Mucosa of gallbladder (tissue), 1 donor: Measurements from ENCODE around the gene THAP12. TPM values are rescaled to one million over a fixed set of nuclear protein-coding genes. Genes with fewer than 3 reads are reported as not detected.

ENCODE experiments used
- DNase-seq: peaks from one replicate; pipeline ENCODE4 v3.0.0-alpha.2; 2020; ENCODE audit warnings: low spot score
- total RNA-seq: library from RNA; stranded (reverse); gene quantifications from one replicate; pipeline ENCODE4 v1.2.1, GENCODE V29; 2021
- donor health status: DM: no; HTN: no; CAD: no.

Gene THAP12
- total RNA-seq, 1 donor from 2014 or later = 23.1 TPM

DNA sequence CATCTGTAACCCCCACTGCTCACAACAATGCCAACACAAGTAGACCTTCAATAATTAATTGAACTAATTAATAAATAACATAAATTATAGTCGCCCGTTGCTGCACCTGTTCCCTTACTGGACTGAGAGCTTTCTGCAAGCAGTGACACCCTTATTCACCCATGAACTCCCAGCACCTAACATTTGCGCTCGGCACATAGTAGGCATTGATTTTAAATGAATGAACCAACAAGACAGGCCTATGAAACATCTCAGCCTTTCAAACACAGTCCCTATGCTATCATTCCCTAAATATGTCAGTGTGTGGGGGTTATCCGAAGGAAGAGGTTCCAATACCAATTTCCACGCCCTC, 1.1 kb downstream of the THAP12 start:
- no peak for DNase-seq

DNA sequence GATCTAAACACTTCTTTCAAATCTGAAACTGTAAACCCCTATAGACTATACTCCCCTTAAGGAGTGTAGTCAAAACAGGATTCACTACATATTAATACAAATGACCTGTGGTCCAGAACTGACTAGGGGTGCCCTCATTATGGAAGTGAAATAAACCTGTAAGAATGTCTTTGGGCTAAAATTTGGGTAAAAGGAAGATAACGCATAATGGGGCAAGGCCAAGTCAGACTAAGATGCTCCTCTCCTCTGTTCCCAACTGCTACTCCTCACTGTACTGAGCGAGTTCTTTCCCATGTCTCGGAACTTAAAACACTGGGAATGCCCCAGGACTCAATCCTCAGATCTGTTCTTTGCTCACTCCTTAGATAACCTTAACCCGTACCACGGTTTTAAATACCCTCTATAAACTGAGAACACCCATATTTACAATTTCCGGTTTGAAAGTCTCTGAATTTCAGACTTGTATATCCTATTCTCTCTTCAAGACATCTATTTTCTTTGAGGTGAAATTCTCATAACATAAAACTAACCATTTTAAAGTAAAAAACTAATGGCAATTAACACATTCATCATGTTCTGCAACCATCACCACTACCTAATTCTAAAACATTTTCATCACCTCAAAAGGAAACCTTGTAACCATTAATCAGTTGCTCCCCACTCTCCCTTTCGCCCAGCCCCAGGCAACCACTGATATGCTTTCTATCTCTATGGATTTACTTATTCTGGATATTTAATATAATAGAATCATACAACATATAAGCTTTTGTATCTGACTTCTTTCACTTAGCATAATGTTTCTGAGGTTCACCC, 4.0 kb downstream of the THAP12 start:
- DNase-seq = no peak

DNA sequence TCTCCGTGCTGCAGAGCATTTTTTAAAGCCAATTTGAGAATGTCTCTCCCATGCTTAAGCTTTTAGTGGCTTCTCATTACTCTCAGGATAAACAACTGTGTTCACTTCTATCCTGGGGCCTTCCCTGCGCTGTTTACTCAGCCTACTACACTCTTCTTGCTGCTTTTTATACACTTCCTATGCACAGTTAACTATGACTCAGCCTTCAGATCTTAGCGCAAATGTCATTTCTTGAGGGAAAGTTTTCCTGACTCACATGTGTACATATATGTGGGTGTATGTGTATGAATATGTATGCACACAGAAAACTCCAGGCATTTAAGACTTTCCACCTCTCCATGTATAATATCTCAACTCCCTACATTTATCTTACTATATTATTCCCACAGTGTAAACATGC, 9.8 kb downstream of the THAP12 start:
- DNase-seq = no peak

DNA sequence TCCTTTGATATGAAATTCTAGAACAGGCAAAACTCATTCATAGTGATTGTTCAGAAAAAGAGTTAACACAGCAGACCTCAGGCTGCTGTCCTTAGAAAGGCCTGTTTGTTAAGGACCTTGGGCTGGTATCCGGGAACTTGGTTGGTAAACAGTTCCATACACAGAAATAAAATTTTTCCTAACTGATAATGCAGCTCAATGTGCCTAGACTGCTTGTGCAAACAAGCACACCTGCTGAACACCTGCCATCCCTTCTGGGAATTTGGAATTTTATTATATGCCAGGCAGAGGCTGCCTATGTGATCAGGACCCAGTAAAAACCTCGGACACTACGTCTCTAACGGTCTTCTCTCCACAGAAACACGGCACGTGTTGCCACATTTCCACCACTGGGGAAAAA, 11.5 kb downstream of the THAP12 start:
- DNase-seq = no peak

DNA sequence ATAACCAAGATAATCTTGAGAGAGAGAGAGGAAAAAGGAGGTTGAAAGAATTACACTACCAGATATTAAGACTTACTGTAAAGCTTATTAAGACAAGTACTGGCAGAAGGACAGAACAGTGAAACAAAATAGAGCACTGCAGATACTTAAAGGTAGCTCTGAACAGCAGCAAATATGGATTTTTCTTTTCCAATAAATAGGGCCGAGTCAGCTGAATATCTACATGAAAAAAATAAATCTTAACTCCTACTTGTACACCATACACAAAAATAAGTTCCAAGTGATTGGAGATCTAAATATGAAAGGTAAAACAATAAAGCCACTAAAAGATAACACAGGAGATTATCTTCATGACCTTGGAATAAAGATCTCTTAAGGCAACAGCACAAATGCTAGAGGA, 12.4 kb downstream of the THAP12 start:
- DNase-seq = no peak

DNA sequence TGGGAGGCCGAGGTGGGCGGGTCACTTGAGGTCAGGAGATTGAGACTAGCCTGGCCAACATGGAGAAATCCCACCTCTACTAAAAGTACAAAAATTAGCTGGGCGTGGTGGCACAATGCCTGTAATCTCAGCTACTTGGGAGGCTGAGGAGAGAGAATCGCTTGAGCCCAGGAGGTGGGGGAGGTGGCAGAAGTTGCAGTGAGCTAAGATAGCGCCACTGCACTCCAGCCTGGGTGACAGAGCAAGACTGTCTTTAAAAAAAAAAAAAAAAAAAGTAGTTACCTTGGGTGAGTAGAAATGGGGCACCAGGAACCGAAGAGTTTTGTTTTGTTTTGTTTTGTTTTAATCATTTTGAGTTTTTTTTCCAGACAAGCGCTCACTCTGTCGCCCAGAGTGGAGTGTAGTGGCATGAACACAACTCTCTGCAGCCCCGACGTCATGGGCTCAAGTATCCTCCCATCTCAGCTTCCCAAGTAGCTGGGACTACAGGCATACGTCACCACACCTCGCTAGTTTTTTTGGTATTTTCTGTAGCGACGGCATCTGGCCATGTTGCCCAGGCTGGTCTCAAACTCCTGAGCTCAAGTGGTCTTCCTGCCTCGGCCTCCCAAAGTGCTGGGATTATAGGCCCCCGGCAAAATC, 15.8 kb downstream of the THAP12 start:
- DNase-seq = no peak

DNA sequence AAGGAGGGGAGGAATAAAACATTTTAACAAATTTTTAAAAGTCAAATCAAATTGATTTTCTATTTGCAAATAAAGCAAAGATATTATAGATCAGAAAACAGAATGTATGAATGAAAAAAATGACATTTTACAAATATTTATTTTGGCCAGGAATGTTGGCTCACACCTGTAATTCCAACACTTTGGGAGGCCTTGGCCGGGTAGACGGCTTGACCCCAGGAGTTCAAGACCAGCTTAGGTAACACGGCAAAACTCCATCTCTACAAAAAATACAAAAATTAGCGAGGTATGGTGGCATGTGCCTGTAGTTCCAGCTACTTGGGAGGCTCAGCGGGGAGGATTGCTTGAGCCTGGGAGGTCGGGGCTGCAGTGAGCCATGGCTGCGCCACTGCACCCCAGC, 18.2 kb downstream of the THAP12 start:
- no peak for DNase-seq

DNA sequence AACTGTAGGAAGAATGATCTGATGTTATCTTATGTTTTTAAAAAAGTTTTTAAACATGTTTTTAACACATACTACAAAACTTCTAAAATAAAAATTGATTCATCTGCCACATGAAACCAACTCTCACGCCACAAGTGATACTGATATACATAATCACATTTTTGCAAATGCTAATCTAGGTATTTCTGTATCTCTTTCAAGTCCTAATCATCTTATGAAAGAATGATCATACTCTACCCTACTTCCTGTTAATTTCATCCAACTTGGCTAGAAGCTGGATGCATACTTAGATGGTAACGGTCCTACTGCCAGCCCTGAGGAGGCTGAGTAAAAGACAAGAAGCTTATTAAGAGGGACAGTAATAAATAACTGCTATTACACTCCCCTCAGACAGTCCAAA, 19.2 kb downstream of the THAP12 start:
- DNase-seq = no peak

DNA sequence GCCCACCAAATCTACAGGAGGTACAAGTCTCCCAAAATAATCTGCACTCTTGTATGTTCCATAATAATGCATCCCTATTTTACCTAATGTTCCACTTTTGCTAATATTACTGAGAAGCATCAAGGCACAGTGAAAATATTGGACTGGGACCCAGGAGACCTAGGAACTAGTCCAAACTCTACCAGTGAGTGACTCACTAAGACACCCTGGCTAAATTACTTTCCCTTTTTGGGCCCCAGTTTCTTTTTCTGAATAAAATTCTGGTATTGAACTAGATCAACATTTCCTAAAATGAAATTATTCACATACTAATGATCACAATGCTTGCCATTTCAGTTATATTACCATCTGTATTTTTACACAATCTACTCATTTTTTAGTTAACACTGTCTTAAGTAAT, 19.6 kb downstream of the THAP12 start:
- no peak for DNase-seq

DNA sequence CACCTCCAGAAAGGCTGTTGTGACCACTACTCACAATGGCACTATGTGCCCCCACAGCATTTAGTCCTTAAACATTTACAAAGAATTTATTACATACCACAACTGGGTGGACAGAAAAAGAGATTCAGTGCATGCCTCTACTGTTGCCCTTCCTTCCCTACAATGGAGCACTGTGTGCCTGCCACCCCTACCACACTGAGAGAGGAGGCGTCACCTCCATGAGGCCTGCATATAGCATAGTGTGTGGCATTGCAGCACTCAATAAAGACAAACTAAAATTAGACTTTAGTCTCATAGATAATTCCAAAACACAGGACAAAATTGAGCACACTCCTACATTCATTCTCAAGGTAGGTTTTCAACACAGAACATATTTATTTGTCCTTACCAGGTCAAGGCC, 25.8 kb downstream of the THAP12 start:
- no peak for DNase-seq

DNA sequence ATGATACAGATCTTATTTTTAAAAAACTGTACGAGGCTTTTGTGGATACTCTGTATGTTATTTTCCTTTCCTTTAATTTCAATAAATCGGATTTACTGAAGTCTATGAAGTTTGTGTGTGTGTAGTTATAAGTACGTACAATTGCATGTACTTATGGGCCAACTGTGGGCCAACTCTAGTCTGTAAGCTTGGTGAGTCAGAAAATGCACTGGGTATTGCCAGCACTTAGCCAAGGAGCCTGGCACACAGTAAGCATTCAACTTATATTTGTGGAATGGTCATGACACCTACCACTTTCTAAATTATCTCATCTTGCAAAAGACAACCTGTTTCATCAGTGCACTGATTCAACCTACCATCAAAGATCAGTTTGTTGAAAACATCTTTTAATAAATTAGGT, 32.6 kb downstream of the THAP12 start:
- DNase-seq = no peak

DNA sequence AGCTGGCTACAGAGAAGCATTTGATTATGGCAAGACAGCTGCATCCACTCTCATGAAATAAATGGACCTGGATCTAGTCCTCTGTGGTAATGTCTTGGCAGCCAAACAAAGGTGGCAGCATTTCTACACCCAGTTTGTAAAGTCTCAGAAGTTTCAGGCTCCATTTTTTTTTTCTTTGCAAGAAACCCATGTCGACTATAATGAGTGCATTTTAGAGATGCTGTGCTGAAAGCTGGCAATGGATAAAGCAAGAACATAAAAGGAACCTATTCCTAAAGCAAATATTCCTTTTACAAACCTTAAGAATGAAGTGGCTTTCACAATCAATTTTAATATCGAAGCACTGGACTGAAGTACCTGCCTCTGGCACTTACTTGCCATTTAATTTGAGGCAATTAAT, 33.5 kb downstream of the THAP12 start:
- DNase-seq = no peak

DNA sequence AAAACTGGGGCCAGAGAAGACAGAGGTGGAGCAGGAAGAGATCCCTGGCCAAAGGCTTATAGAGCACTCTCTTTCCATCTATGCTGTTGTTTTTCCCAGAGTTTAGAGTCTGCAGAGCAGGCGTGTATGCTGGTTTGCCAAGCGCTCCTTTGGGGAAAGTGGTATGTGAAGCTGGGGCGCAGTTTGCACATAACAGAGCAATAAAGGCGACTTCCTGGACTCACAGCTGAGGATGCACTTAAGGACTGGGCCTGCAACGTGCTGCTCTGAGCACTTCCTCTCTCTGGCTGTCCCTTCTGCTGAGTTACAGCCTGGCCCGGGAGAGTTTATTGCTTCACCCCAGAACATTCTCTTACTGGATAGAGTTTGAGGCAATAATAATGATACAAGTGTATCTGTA, 41.7 kb downstream of the THAP12 start:
- DNase-seq = peak; percentile 31

DNA sequence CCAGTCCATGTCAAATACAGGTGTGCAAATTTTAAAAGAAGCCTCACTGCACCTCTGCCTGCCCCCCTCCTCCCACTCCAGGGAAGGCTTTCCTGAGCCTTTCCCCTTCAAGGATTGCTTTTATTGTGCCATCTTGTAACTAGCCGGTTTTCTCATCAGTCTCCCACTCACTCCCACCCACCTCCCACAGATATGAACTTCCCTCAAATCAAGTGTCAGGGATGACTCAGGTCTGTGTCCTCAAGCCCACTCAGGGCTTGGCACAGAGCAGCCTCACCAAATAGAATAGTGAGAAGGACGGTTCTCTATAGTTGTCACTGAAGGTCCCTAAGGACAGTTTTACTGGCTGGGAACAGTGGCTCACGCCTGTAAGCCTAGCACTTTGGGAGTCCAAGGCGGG, 43.0 kb downstream of the THAP12 start:
- DNase-seq = no peak

DNA sequence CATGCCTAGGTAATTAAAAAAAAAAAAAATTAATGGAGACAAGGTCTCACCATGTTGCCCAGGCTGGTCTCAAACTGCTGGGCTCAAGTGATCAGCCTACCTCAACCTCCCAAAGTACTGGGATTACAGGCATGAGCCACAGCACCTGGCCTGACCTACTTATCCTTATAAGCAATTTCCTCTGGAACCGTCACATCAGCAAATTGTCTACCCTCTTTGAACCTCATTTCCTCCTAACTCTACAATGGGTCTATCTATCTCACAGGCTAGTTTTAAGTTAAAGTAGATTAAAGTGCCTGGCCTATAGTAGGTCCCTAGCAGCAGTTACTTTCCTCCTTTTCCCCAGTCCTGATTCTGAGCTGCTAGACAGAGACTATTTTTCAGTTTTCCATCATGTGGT, 43.5 kb downstream of the THAP12 start:
- no peak for DNase-seq

DNA sequence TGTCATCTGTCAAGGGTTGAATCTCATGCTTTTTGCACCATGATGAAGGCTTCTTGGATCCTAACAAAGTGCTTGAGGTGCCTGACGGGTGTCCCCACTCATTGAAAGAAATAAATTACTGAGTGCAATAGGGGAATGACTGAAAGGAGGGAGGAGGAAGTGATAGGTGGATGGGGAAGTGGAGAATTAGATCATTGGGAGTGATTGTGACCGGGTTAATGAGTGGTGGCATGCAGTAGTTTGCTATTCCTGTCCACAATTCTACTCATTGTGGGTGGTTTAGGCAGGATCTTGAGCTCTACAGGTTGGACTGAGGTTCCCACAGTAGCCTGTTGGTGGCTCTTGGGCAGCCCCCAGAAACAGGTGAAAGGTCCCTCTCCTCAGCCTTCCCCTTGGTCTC, 44.3 kb downstream of the THAP12 start:
- DNase-seq = no peak

DNA sequence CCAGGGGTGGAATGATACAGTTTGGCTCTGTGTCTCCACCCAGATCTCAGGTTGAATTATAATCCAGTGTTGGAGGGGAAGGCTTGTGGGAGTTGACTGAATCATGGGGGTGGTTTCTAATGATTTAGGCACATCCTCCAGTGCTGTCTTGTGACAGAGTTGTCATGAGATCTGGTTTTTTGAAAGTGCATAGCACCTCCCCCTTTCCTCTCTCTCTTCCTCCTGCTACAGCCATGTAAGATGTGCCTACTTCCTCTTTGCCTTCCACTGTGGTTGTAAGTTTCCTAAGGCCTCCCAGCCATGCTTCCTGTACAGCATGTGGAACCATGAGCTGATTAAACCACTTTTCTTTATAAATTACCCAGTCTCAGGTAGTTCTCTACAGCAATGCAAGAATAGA, 45.1 kb downstream of the THAP12 start:
- DNase-seq = no peak

DNA sequence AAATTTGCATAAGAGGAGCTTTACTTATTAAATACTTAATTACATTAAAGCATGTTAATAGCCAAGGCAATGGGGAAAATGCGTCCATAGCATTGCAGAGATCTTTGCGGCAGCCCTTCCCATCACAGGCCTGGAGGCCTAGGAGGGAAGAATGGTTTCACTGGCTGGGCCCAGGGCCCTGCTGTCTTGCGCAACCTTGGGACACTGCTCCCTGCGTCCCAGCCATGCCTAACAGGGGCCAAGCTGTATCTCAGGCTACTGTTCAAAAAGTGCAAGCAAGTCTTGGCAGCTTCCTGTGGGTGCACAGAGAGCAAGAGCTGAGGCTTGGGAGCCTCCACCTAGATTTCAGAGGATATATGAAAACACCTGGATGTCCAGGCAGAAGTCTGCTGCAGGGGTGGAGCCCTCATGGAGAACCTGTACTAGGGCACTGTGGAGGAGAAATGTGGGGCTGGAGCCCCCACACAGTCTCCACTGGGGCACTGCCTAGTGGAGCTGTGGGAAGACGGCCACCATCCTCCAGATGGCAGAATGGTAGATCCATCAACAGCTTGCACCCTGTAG, 46.0 kb downstream of the THAP12 start:
- DNase-seq = no peak

DNA sequence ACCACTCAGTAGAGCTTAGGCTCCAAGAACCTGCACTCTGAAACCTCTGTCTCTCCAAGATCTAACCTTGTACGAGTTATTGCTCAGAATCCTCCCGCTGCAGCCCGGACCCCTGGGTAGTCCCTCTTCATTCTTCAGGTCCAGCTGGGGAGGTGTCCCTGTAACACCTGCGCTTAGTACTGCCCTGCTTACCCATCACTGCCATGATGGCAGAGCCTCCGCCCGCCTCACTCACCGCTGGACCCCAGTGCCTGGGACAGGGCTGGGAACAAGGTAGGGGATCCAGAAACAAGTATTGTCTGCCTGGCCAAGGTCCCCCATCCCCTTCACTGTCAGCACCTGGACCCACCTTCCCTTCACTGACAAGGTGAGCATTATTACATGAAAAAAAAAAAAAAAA, 50.3 kb downstream of the THAP12 start:
- DNase-seq = no peak

DNA sequence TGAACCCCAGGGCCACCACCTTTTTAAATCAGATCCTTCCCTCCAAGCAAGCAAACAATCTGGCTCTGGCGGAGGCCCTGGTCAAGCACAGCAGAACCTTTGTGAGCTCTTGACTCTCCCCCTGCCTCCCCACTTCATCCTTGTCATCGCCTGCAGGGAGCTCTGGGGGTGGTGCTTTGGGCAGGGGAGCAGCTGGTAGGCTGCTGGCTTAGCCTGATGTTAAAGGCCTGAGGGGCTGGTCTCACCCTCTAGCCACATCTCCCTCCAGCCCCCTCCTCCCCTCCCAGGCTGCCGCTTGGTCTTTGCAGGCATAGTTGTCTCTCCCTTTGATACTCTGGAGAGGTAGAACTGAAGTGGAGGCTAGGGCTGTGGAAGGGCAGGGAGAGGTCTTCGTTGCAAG, 50.9 kb downstream of the THAP12 start:
- DNase-seq = no peak

DNA sequence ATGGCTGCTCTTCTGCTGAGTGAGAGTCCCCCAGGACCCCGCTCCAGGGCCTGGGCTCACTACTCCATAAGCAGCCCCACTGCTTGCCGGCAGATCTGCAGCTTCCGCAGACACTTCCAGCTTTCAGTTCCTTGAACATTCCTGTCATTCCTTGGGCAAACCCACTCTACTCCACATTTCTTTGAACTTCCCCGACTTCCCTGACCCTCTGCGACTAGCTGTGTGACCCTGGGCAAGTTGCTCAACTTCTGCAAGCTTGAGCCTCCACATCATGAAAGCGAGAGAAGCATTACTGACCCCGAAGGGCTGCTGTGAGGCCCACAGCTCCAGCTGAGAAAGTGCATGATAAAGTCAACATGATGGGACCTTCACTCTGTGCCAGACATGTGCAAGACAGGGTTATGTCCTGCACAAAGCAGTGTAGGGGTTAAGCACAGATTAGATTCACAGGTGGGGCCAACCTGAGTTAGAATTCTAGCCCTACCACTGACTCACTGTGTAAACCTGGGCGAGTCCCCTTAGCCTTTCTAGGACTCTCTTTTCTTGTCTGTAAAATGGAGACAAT, 51.8 kb downstream of the THAP12 start:
- no peak for DNase-seq

DNA sequence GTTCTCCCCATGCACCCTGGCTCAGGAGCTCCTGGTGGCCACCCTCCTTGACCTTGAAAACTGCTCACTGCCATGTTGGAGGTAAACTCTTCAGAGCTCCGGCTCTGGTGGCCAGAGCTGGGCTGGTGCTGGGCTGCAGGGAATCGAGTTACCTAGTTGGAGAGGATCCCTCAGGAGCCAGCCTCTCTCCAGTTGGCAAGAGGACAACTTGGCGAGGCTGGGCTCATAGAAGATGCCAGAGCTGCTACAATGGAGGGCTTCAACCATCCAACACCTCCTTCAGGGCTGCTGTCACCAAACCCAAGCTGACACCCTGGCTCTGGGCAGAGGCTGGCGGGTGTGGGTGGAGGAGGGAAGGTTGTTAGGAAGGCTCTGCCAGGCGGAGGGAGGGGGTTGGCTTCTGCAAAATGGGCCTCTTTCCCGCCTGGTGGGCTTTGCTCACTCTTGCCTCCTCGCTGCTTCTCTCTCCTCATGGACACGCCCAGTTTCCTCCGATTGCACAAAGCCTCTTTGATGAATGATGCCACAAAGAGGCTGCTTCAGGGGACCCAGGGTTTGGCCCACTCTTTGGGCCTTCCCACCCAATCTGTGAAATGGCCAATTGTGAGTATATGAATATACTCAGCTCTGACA, 53.1 kb downstream of the THAP12 start:
- no peak for DNase-seq

DNA sequence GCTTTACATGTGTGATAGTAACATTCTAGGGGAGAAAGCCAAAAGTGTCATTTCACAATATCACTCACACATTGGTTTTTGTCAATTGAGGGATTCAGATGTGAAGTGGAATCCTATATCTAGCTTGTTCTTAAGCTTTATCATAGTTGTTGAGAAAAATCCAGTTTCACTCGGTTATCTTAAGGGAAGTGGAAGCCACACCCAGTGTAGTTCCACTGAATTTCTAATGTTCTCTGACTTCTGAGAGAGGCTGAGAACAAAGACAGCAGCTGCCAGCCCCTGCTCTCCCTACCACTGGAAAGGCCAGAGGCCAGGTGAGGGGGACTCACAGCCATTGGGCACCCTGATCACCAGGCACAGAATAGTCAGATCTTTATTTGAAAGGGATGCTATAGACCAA, 53.7 kb downstream of the THAP12 start:
- no peak for DNase-seq
